ENCODE data around the gene KRTAP26-1.
A peak's percentile ranks its signal among the peaks of the same experiment; 100 is the strongest.

The KRTAP26-1 gene

GRCh38 chr21:30345014-30345413, 24.9 kb upstream of the KRTAP26-1 start:
- TF ChIP-seq, protein P1, sequence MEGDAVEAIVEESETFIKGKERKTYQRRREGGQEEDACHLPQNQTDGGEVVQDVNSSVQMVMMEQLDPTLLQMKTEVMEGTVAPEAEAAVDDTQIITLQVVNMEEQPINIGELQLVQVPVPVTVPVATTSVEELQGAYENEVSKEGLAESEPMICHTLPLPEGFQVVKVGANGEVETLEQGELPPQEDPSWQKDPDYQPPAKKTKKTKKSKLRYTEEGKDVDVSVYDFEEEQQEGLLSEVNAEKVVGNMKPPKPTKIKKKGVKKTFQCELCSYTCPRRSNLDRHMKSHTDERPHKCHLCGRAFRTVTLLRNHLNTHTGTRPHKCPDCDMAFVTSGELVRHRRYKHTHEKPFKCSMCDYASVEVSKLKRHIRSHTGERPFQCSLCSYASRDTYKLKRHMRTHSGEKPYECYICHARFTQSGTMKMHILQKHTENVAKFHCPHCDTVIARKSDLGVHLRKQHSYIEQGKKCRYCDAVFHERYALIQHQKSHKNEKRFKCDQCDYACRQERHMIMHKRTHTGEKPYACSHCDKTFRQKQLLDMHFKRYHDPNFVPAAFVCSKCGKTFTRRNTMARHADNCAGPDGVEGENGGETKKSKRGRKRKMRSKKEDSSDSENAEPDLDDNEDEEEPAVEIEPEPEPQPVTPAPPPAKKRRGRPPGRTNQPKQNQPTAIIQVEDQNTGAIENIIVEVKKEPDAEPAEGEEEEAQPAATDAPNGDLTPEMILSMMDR (IDR thresholded peaks at IDR 0.05; ENCODE audit: low read depth, low read length, missing control alignments) = no peak
- H3K4me3 ChIP-seq (replicated peaks; ENCODE audit: low read depth, low read length) = no peak overlapping the region
- no peak for DNase-seq (ENCODE audit: extremely low read depth, low read depth)

GRCh38 chr21:30340714-30341573, 20.8 kb upstream of the KRTAP26-1 start:
- H3K4me3 ChIP-seq (replicated peaks; ENCODE audit: low read depth, low read length) = no peak overlapping the region
- DNase-seq (ENCODE audit: extremely low read depth, low read depth) = no peak
- TF ChIP-seq, protein P1 (IDR thresholded peaks at IDR 0.05; ENCODE audit: low read depth, low read length, missing control alignments) = peak; percentile 60

DNA sequence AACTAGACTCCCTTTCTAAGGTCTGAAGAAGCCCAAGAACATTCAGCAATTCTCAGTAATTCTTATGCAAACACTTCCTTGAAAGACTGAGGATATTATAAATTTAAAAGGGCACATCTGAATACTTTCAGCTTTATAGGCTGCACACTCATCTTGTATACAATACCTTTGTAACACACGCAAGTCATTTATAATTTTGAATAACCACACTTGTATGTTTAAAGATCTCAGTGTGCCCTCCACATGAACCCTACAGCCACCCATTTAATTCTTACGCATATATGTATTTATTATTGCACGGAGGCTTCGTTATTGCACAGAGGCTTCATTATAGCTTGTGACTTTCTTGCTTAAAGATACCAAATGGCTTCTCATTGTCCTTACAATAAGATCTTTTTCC, 18.6 kb upstream of the KRTAP26-1 start:
- H3K4me3 ChIP-seq (replicated peaks; ENCODE audit: low read depth, low read length) = no peak overlapping the region
- TF ChIP-seq, protein P1 (IDR thresholded peaks at IDR 0.05; ENCODE audit: low read depth, low read length, missing control alignments) = no peak
- DNase-seq (ENCODE audit: extremely low read depth, low read depth) = no peak

- H3K4me3 ChIP-seq (replicated peaks; ENCODE audit: low read depth, low read length) = no peak overlapping the region
- TF ChIP-seq, protein P1 (IDR thresholded peaks at IDR 0.05; ENCODE audit: low read depth, low read length, missing control alignments) = no peak
- no peak for DNase-seq (ENCODE audit: extremely low read depth, low read depth)
Measured at GRCh38 chr21:30337772-30338171, 17.7 kb upstream of the KRTAP26-1 start.

DNA sequence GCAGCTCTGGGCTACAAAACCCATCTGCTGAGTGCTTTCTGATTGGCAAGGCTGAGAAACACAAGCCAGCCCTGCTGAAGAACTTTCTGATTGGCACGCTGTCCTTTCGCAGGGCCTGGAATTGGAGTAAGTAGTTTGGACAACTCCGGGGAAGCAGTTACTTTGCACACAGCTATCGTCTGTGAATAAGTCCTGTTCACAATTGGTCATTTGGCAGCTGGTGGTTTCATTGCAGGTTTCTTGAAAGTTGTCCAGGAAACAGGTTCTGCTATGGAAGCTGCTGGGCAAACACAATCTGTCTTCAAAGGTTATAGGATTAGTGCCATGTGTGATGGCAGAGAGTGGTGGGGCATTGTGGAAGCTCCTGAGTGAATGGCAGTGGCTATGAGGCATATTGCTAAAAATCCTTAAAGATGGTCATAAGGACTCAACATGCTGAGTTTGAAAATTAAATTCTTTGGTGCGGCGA, 17.2 kb upstream of the KRTAP26-1 start, which contains the start of gene KRTAP27-1:
TSS of gene KRTAP27-1 (minus strand) at position 419 of the 469 bp plus-strand sequence. CDS start at position 393, 26 bp downstream.
- DNase-seq (ENCODE audit: extremely low read depth, low read depth) = no peak
- H3K4me3 ChIP-seq (replicated peaks; ENCODE audit: low read depth, low read length) = no peak within 1 kb of the TSS
- TF ChIP-seq, protein P1 (IDR thresholded peaks at IDR 0.05; ENCODE audit: low read depth, low read length, missing control alignments) = no peak

DNA sequence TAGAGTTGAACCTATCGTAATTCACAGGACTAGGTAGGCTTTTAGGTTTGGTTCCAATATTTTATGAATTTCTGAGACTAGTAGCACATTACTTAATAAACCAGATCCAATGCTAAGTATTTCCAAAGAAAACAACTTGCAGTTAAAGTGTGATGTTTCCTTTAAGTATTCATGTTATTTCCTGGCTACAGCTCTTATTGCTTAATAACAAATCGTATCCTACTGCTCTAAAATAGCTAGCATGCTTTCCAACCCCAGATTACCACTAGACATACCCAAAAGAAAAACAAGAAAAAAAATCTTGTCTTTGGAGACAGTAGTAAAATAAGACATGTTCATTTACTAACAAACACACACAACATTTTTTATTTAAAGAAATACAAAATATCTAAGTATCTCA, 16.5 kb upstream of the KRTAP26-1 start:
- no peak overlapping the region for H3K4me3 ChIP-seq (replicated peaks; ENCODE audit: low read depth, low read length)
- no peak for DNase-seq (ENCODE audit: extremely low read depth, low read depth)
- TF ChIP-seq, protein P1 (IDR thresholded peaks at IDR 0.05; ENCODE audit: low read depth, low read length, missing control alignments) = no peak
